CD4-positive, alpha-beta T cell treated with Interleukin-12 subunit alpha and Interleukin-12 subunit beta, for 1 hour (primary cell): ENCODE data around the gene PRRC2A.

Experiments used
- DNase-seq: peaks from one replicate; pipeline ENCODE4 v3.0.0-alpha.2; 2020

Gene PRRC2A

GRCh38 chr6:31669676-31670075, 49.2 kb downstream of the PRRC2A start, which contains the start of gene LY6G5B:
TSS of gene LY6G5B (plus strand) at chr6:31669976. CDS start at chr6:31670951, 975 bp downstream.
- DNase-seq: no peak

- no peak for DNase-seq
Measured at GRCh38 chr6:31676322-31676903, 55.9 kb downstream of the PRRC2A start.

- no peak for DNase-seq
Measured at GRCh38 chr6:31676904-31677303, 56.4 kb downstream of the PRRC2A start.

GRCh38 chr6:31677955-31678354, 57.4 kb downstream of the PRRC2A start:
- no peak for DNase-seq

- DNase-seq: peak; percentile 79
Measured at GRCh38 chr6:31680226-31681134, 60.0 kb downstream of the PRRC2A start, which contains the start of gene LY6G5C. TSS of gene LY6G5C (minus strand) at chr6:31681067. CDS start at chr6:31680373, 694 bp downstream.

DNA sequence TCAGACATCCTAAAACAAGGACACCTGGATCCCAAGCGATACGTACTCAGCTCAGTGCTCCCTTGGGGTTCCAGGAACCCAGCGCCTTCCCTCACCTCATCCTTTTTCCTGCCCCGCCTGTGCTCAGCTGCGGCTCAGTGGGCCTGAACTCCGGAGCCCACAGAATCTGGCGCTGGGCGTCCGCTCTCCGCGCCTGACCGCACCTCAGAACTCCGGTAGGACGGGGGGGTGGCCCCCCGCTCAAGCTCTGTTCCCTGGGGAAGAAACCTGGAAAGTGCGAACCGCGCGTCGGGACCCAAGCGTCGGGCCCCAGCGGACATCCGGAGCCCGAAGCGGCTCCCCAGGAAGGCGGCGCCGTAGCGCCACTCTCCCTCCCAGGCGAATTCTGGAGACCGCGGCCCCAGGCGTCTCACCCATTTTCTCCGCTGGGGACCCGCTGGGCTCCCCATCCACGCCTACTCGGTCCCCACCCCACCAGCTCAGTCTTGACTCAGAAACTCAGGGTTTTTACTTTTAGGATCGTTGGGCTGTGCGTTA, 60.7 kb downstream of the PRRC2A start:
- peak; percentile 41 for DNase-seq

DNA sequence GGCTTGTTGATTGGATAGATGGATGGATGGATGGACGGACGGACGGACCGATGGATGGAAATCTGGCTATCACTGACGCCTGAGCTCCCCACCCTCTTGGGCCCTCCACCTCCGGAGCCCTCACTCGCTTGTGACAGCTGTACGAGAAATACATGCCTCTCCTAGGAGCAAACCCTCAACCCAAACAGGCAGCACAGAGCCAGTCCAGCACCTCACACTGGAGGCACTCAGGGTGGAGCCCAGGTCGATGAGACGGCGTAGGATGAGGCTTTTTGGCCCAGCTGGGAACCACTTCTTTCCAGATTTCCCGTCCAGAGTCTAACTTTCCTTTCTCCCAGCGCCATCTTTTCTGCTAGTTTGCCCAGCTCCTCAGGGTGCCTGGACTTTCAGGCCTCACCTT, 63.1 kb downstream of the PRRC2A start:
- no peak for DNase-seq

- DNase-seq: no peak
Measured at GRCh38 chr6:31686483-31686882, 66.0 kb downstream of the PRRC2A start.

GRCh38 chr6:31687321-31687720, 66.8 kb downstream of the PRRC2A start:
- DNase-seq: no peak
